Measurements from ENCODE around the gene MRPL51.

DNA sequence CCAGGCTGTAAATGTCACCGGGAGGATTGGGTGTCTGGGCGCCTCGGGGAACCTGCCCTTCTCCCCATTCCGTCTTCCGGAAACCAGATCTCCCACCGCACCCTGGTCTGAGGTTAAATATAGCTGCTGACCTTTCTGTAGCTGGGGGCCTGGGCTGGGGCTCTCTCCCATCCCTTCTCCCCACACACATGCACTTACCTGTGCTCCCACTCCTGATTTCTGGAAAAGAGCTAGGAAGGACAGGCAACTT lies 42.6 kb upstream of the MRPL51 start:
- TF ChIP-seq, protein P1, sequence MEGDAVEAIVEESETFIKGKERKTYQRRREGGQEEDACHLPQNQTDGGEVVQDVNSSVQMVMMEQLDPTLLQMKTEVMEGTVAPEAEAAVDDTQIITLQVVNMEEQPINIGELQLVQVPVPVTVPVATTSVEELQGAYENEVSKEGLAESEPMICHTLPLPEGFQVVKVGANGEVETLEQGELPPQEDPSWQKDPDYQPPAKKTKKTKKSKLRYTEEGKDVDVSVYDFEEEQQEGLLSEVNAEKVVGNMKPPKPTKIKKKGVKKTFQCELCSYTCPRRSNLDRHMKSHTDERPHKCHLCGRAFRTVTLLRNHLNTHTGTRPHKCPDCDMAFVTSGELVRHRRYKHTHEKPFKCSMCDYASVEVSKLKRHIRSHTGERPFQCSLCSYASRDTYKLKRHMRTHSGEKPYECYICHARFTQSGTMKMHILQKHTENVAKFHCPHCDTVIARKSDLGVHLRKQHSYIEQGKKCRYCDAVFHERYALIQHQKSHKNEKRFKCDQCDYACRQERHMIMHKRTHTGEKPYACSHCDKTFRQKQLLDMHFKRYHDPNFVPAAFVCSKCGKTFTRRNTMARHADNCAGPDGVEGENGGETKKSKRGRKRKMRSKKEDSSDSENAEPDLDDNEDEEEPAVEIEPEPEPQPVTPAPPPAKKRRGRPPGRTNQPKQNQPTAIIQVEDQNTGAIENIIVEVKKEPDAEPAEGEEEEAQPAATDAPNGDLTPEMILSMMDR (IDR thresholded peaks at IDR 0.05): no peak
- TF ChIP-seq EZH2 (IDR thresholded peaks at IDR 0.05; ENCODE audit: borderline replicate concordance, insufficient read depth, low read depth, low read length, poor library complexity, severe bottlenecking): no peak
